HG03196 (cell line): Measurements from ENCODE around the gene CACNA1S.

ENCODE experiments used
- ATAC-seq: cut with Tn5 transposase; IDR thresholded peaks from one replicate; pipeline ENCODE4 v1.9.1; 2021; ENCODE audit not compliant: unreplicated experiment

The CACNA1S gene

GRCh38 chr1:201140235-201140940 is 28.2 kb upstream of the CACNA1S start:
- ATAC-seq = no peak

DNA sequence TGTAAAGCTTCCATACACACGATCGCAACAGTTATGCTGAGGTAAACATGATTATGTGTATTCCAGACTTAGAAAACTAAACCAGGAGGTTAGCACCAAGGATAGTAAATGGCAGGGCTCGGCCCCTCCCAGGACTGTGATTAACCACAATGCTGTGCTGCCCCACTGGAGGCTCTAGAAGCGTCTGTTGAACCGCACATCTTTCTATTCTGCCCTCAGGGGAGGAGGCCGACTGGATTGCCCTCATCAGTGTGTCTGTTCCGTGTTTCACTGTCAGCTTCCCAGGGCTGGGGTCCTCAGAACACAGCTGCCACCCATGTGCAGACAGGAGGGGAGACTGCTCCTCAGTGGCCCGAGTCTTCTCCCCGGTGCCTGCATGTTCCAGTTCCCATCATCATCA is 27.5 kb upstream of the CACNA1S start:
- ATAC-seq = no peak

DNA sequence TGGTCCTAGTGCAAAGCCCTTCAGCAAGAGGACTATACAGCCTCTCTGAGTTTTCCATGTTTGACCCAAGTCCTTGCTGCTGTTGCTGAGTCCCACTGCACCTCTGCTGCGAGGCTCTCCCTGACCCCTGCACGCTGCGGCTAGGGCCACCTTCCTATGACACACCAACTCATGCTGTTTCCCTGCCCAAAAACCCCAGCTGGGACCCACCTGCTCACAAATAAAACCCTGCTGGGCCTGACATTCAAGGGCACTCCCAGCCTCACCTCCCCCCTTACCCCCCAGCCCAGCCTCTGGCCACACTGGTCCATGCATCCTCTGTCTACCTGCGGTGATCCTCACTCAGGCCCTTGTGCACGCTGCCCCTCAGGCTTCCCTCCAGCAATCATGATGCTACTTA is 27.1 kb upstream of the CACNA1S start:
- no peak for ATAC-seq

GRCh38 chr1:201138311-201138840 is 26.1 kb upstream of the CACNA1S start:
- ATAC-seq = no peak

- ATAC-seq = no peak
These were observed 25.5 kb upstream of the CACNA1S start for GRCh38 chr1:201137579-201138310.

DNA sequence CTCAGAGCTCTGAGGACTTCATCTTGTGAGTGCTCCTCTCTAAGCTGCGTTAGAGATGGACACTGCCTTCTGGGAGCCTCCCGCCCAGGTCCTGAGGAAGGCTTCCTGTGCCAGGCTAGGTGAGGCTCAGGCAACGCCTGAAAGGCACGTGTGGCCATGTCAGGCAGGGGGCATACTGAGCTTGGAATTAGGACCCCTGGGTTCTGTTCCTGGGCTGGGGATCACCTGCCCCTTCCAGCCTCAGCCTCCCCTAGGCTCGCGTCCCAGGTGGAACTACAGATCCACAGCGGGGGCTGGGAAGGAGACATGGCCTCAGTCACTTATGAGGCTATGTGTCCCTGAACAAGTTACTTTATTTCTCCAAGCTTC is 24.8 kb upstream of the CACNA1S start:
- ATAC-seq = no peak

DNA sequence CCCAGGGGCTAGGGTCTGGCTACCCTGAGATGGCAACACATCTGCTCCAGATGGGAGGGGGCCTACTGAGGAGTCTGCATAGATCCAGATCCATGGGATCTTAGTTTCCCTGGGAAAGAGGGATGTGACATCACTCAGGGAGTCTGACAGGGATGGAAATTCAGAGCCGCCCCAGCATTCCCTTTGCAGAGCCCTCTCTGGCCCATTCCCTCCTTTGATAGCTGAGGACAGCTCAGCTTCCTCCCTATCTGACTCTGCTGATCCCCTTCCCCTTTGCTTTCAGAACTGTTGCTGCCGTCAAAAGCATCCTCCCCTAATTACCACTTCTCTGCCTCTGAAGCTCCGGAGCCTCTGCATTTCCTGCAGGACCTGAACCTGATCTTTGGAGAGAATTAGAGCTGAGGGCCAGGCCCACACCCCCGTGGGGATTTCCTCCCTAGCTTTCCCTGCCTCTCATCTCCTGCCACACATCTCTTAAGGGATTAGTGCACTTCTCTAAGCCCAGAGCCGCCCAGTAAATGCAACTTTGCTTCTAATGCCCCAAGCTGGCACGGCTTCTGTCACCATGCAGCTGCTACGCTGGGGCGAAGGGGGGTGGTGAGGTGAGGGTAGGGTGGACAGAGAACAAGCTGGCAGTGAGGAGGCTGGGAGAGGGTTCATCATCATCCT is 24.3 kb upstream of the CACNA1S start:
- no peak for ATAC-seq

- ATAC-seq = no peak
These were observed 22.2 kb upstream of the CACNA1S start for GRCh38 chr1:201134405-201134804.

DNA sequence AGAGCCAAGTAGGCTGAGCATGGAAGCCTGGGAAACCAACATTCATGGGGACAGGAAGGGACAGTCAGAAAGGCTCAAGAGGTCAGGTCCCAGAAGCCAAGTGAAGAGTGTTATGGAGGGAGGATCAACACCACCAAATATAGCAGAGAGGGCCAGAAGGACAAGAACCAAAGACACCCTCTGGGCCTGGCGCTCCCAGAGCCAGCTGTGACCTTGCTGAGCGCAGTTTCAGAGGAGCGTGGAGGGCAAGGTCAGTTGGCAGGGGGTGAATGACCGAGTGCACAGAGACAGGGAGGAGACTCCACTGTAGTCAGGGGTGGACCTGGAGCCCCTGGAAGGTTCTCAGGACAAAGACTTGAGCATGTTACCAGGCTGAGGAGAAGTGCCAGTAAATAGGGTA is 19.2 kb upstream of the CACNA1S start:
- ATAC-seq = no peak

- no peak for ATAC-seq
These were observed 16.7 kb upstream of the CACNA1S start for GRCh38 chr1:201128962-201129361.

- no peak for ATAC-seq
These were observed 16.2 kb upstream of the CACNA1S start for GRCh38 chr1:201128476-201128875.

DNA sequence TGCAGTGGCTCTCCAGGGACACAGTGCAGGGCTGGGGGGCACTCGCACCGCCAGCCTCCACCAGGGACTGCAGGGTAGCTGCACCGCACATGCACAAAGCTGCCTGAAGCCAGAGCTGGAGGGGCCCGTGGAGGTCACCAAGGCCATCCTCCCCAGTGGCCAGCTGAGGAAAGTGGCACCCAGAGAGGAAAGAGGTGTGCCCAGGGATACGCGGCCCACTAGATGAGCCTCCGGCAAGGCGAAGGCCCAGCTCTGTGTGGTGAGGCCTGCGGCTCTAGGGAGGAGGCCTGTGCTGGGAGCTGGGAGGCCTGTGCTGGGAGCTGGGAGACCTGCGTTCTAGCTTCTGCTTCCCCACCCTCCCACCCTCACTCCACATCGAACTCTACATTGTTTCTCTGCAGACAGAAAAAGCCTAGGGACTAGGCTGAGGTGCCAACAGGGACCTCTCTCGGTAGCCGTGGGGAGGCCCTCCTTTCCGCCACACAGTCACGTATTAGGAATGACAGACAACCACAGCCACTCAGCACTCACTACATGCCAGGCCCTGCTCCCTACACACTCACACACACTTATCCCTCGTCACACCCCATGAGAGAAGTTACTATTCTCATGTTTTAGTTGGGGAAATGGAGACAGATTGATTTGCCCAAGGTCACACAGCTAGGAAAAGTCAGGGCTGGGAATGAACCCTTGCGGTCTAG is 15.7 kb upstream of the CACNA1S start:
- ATAC-seq = no peak

GRCh38 chr1:201126832-201127754 is 14.9 kb upstream of the CACNA1S start, which contains the start of gene ASCL5:
TSS of gene ASCL5 (minus strand) at chr1:201127184. CDS start at chr1:201115372, 11,812 bp downstream.
- no peak for ATAC-seq

DNA sequence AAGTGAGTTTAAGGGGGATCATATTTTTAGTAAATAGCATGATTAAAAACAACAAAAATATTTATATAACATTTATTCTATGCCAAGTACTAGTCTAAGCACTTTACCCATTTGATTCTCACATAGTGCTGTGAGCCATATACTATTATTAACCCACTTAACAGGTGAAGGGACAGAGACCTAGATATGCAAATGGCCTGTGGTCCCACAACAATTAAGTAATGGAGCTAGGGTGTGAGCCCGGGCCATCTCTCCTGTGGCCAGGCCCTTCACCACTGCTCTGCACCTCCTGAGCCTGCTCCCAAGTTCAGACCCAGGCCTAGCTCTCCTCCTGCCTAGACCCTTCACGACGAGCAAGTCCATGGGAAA is 14.2 kb upstream of the CACNA1S start:
- no peak for ATAC-seq

GRCh38 chr1:201125800-201126199 is 13.6 kb upstream of the CACNA1S start:
- no peak for ATAC-seq

- no peak for ATAC-seq
These were observed 12.8 kb upstream of the CACNA1S start for GRCh38 chr1:201125019-201125418.

- no peak for ATAC-seq
These were observed 11.6 kb upstream of the CACNA1S start for GRCh38 chr1:201123866-201124265.

DNA sequence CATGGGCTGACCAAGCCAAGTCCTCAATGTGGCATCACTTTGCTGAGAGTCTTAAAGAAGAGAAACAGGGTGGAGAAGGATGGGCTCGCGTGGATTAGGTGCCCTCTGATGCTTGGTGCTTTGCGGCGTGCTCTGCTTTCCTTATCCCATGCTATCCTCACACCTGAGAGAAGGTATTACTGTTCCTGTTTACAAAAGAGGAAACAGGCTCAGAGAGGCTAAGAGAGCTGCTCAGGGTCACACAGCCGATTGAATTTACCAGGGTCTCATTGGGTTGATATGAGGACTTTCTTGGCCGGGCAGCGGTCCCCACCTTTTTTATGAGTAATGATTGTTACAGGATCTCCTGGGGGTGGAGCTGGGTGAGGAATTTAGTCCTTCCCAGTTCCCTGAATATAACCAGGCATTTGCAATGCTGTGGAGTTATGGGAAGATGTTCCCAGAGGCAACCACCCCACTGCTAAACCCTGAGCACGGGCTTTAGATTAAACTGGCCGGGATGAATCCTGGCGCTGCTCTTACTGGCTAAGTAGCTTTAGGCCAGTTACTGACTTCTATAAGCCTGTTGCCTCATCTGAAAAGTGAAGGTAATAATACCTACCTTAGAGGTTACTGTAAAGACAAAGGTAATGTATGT is 10.2 kb upstream of the CACNA1S start:
- no peak for ATAC-seq
